Raji (cell line): ENCODE measurements around the gene RXRB.

Experiments used
- POLR2A ChIP-seq: IDR thresholded peaks from 2 replicates; pipeline ENCODE4 v1.6.1; 2011; ENCODE audit warnings: low read depth, low read length, control low read depth; ENCODE audit not compliant: insufficient read depth

Gene RXRB

GRCh38 chr6:33177552-33178446, 22.7 kb downstream of the RXRB start:
- no peak for TF ChIP-seq POLR2A

- no peak for TF ChIP-seq POLR2A
Measured at GRCh38 chr6:33176906-33177305, 23.6 kb downstream of the RXRB start.

- TF ChIP-seq POLR2A, result no peak
Measured at GRCh38 chr6:33175436-33176069, 24.9 kb downstream of the RXRB start.

- no peak for TF ChIP-seq POLR2A
Measured at GRCh38 chr6:33174784-33175183, 25.7 kb downstream of the RXRB start.

- no peak for TF ChIP-seq POLR2A
Measured at GRCh38 chr6:33173535-33174180, 26.8 kb downstream of the RXRB start.

GRCh38 chr6:33172688-33173534, 27.6 kb downstream of the RXRB start:
- TF ChIP-seq POLR2A, result no peak

- TF ChIP-seq POLR2A, result no peak
Measured at GRCh38 chr6:33171880-33172687, 28.4 kb downstream of the RXRB start.

- TF ChIP-seq POLR2A, result no peak
Measured at GRCh38 chr6:33171016-33171879, 29.2 kb downstream of the RXRB start.

- no peak for TF ChIP-seq POLR2A
Measured at GRCh38 chr6:33170176-33171015, 30.1 kb downstream of the RXRB start.

- TF ChIP-seq POLR2A, result no peak
Measured at GRCh38 chr6:33169291-33170175, 30.9 kb downstream of the RXRB start.

GRCh38 chr6:33168639-33169038, 31.8 kb downstream of the RXRB start:
- no peak for TF ChIP-seq POLR2A

GRCh38 chr6:33168284-33168601, 32.2 kb downstream of the RXRB start:
- TF ChIP-seq POLR2A, result no peak
